Breast epithelium (tissue), 4 donors: Measurements from ENCODE around the gene RNU1-3. TPM values are rescaled to one million over a fixed set of nuclear protein-coding genes. Genes with fewer than 3 reads are reported as not detected.
"Not testable (repeated sequence)": the region's sequence is repeated elsewhere in the genome, so short reads cannot be mapped to it uniquely, and the experiment has no call there.

Source experiments
- DNase-seq, 2 donors: peaks; one replicate each; pipeline ENCODE4 v3.0.0-alpha.2; 2019; ENCODE audit warnings: low spot score in 2 of 2
- H3K27ac ChIP-seq, 2 donors: fragments of 200-600 bp; sonication (generic) in 1 of 2; one replicate each; pipeline ENCODE4 v1.5.1; 2016 to 2019; ENCODE audit warnings: mild to moderate bottlenecking in 1 of 2
- H3K27me3 ChIP-seq, 2 donors: fragments of 200-600 bp; sonication (generic) in 1 of 2; one replicate each; pipeline versions ENCODE4 v1.5.1 to v1.6.0; 2017 to 2019; ENCODE audit warnings: control low read depth in 1 of 2, mild to moderate bottlenecking in 1 of 2
- H3K36me3 ChIP-seq: fragments of 200-600 bp; one replicate; pipeline ENCODE4 v1.5.1; 2019
- H3K4me1 ChIP-seq, 2 donors: fragments of 200-600 bp; sonication (generic); one replicate each; pipeline ENCODE4 v1.5.1; 2016 to 2019; ENCODE audit warnings: control low read depth in 1 of 2
- H3K4me3 ChIP-seq, 3 donors: fragments of 200-600 bp; sonication (generic); 1 replicate in 2 of 3; 2 replicates in 1 of 3; pipeline ENCODE4 v1.5.1; 2016 to 2019; ENCODE audit warnings: mild to moderate bottlenecking in 3 of 3, moderate library complexity in 2 of 3
- H3K9me3 ChIP-seq, 2 donors: fragments of 200-600 bp; sonication (generic) in 1 of 2; one replicate each; pipeline ENCODE4 v1.5.1; 2016 to 2019; ENCODE audit warnings: control low read depth in 1 of 2
- intact Hi-C: fragments of 100-400 bp; cut with DNase I; formaldehyde crosslinking; loops from one replicate; pipeline ENCODE4 v1.15.1; 2023; ENCODE audit warnings: low total_unique reads
- total RNA-seq, 3 donors: library from RNA; depleted of rRNA; stranded (reverse); fragments of >200 nt; gene quantifications; one replicate each; pipeline ENCODE4 v1.1.0, GENCODE V29; 2016

The RNU1-3 gene
- total RNA-seq, 3 donors from 2014 or later: under 0.01 TPM

GRCh38 chr1:16703602-16704001, 36.9 kb upstream of the RNU1-3 start:
- not testable (repeated sequence) for H3K27ac ChIP-seq

GRCh38 chr1:16703141-16703540, 36.4 kb upstream of the RNU1-3 start:
- H3K36me3 ChIP-seq, H3K4me3 ChIP-seq, DNase-seq, intact Hi-C loops, H3K4me1 ChIP-seq, H3K27ac ChIP-seq, H3K27me3 ChIP-seq, H3K9me3 ChIP-seq: not testable (repeated sequence)

More at GRCh38 chr1:16703602-16704001, 36.9 kb upstream of the RNU1-3 start:
- H3K27me3 ChIP-seq, H3K4me1 ChIP-seq, DNase-seq, H3K4me3 ChIP-seq, H3K9me3 ChIP-seq, H3K36me3 ChIP-seq, intact Hi-C loops: not testable (repeated sequence)

GRCh38 chr1:16702280-16702679, 35.5 kb upstream of the RNU1-3 start:
- H3K27me3 ChIP-seq, H3K27ac ChIP-seq, H3K4me3 ChIP-seq, H3K36me3 ChIP-seq, H3K9me3 ChIP-seq, intact Hi-C loops, DNase-seq, H3K4me1 ChIP-seq: not testable (repeated sequence)

GRCh38 chr1:16701189-16701588, 34.4 kb upstream of the RNU1-3 start:
- H3K27me3 ChIP-seq, DNase-seq, H3K36me3 ChIP-seq, H3K4me3 ChIP-seq, H3K4me1 ChIP-seq, H3K27ac ChIP-seq, H3K9me3 ChIP-seq, intact Hi-C loops: not testable (repeated sequence)

- DNase-seq, H3K27ac ChIP-seq, H3K4me1 ChIP-seq, H3K4me3 ChIP-seq, H3K36me3 ChIP-seq, H3K9me3 ChIP-seq, H3K27me3 ChIP-seq, intact Hi-C loops: not testable (repeated sequence)
These were observed 33.6 kb upstream of the RNU1-3 start for GRCh38 chr1:16700138-16700895.

GRCh38 chr1:16699440-16699839, 32.7 kb upstream of the RNU1-3 start:
- H3K27me3 ChIP-seq, H3K27ac ChIP-seq, H3K36me3 ChIP-seq, intact Hi-C loops, DNase-seq, H3K4me3 ChIP-seq, H3K9me3 ChIP-seq, H3K4me1 ChIP-seq: not testable (repeated sequence)

- H3K27ac ChIP-seq, H3K4me1 ChIP-seq, H3K36me3 ChIP-seq, DNase-seq, H3K4me3 ChIP-seq, H3K9me3 ChIP-seq, intact Hi-C loops, H3K27me3 ChIP-seq: not testable (repeated sequence)
These were observed 30.4 kb upstream of the RNU1-3 start for GRCh38 chr1:16697152-16697551.

- intact Hi-C loops: not testable (repeated sequence)
These were observed 29.9 kb upstream of the RNU1-3 start for GRCh38 chr1:16696507-16697150.

GRCh38 chr1:16694308-16694702, 27.6 kb upstream of the RNU1-3 start:
- H3K27ac ChIP-seq, H3K9me3 ChIP-seq, H3K27me3 ChIP-seq, intact Hi-C loops, H3K36me3 ChIP-seq, H3K4me1 ChIP-seq, DNase-seq, H3K4me3 ChIP-seq: not testable (repeated sequence)

More at GRCh38 chr1:16696507-16697150, 29.9 kb upstream of the RNU1-3 start:
- H3K4me3 ChIP-seq, H3K36me3 ChIP-seq, H3K9me3 ChIP-seq, H3K27ac ChIP-seq, DNase-seq, H3K27me3 ChIP-seq, H3K4me1 ChIP-seq: not testable (repeated sequence)

GRCh38 chr1:16693449-16694307, 26.9 kb upstream of the RNU1-3 start:
- H3K4me3 ChIP-seq: peak overlapping the region in 1 of 3 donors; percentile 46
- H3K36me3 ChIP-seq, H3K27ac ChIP-seq, H3K9me3 ChIP-seq, H3K27me3 ChIP-seq, DNase-seq, intact Hi-C loops, H3K4me1 ChIP-seq: not testable (repeated sequence)

GRCh38 chr1:16692717-16693448, 26.1 kb upstream of the RNU1-3 start:
- DNase-seq, H3K36me3 ChIP-seq, H3K4me1 ChIP-seq, intact Hi-C loops, H3K9me3 ChIP-seq, H3K27ac ChIP-seq, H3K4me3 ChIP-seq, H3K27me3 ChIP-seq: not testable (repeated sequence)

GRCh38 chr1:16692283-16692682, 25.5 kb upstream of the RNU1-3 start:
- H3K27ac ChIP-seq, DNase-seq, H3K36me3 ChIP-seq, H3K9me3 ChIP-seq, H3K27me3 ChIP-seq, H3K4me3 ChIP-seq, H3K4me1 ChIP-seq, intact Hi-C loops: not testable (repeated sequence)
